ENCODE data around the gene CTNND2.
"Not testable (repeated sequence)": the region's sequence is repeated elsewhere in the genome, so short reads cannot be mapped to it uniquely, and the experiment has no call there.

CTNND2 gene

GRCh38 chr5:11037941-11038340 is 866.3 kb downstream of the CTNND2 start:
- no peak for DNase-seq

GRCh38 chr5:11037080-11037479 is 867.2 kb downstream of the CTNND2 start:
- DNase-seq, result no peak
- intact Hi-C loops (cut with DNase I), result no loop called here

More at GRCh38 chr5:11037941-11038340, 866.3 kb downstream of the CTNND2 start:
- intact Hi-C loops (cut with DNase I), result no loop called here

- intact Hi-C loops (cut with DNase I), result no loop called here
- DNase-seq, result no peak
Measured at GRCh38 chr5:11030671-11031070, 873.6 kb downstream of the CTNND2 start.

- intact Hi-C loops (cut with DNase I), result no loop called here
- no peak for DNase-seq
Measured at GRCh38 chr5:11027660-11028059, 876.6 kb downstream of the CTNND2 start.

- intact Hi-C loops (cut with DNase I), result no loop called here
- DNase-seq, result no peak
Measured at GRCh38 chr5:11026543-11026942, 877.7 kb downstream of the CTNND2 start.

- intact Hi-C loops (cut with DNase I), result no loop called here
- no peak for DNase-seq
Measured at GRCh38 chr5:11023945-11024344, 880.3 kb downstream of the CTNND2 start.

- no peak for DNase-seq
- intact Hi-C loops (cut with DNase I), result no loop called here
Measured at GRCh38 chr5:11013793-11014192, 890.5 kb downstream of the CTNND2 start.

GRCh38 chr5:11012295-11012694 is 892.0 kb downstream of the CTNND2 start:
- DNase-seq, result no peak
- intact Hi-C loops (cut with DNase I), result no loop called here

GRCh38 chr5:11010429-11011210 is 893.6 kb downstream of the CTNND2 start:
- DNase-seq, result no peak
- intact Hi-C loops (cut with DNase I), result no loop called here

- DNase-seq, result no peak
- intact Hi-C loops (cut with DNase I), result no loop called here
Measured at GRCh38 chr5:11009576-11009975, 894.7 kb downstream of the CTNND2 start.

- DNase-seq, result no peak
Measured at GRCh38 chr5:11007269-11007870, 896.9 kb downstream of the CTNND2 start.

GRCh38 chr5:11004523-11004922 is 899.7 kb downstream of the CTNND2 start:
- DNase-seq; intact Hi-C loops (cut with DNase I): not testable (repeated sequence)

More at GRCh38 chr5:11007269-11007870, 896.9 kb downstream of the CTNND2 start:
- intact Hi-C loops (cut with DNase I), result no loop called here

GRCh38 chr5:11000515-11001353 is 903.5 kb downstream of the CTNND2 start:
- DNase-seq, result no peak
- intact Hi-C loops (cut with DNase I), result no loop called here

- intact Hi-C loops (cut with DNase I), result no loop called here
- no peak for DNase-seq
Measured at GRCh38 chr5:10999714-11000113, 904.5 kb downstream of the CTNND2 start.

GRCh38 chr5:10995891-10996290 is 908.4 kb downstream of the CTNND2 start:
- intact Hi-C loops (cut with DNase I), result no loop called here
- DNase-seq, result no peak

GRCh38 chr5:10994091-10994986 is 909.9 kb downstream of the CTNND2 start:
- no peak for DNase-seq
- intact Hi-C loops (cut with DNase I), result no loop called here

- intact Hi-C loops (cut with DNase I), result no loop called here
- no peak for DNase-seq
Measured at GRCh38 chr5:10990634-10991033, 913.6 kb downstream of the CTNND2 start.

GRCh38 chr5:10989577-10990263 is 914.5 kb downstream of the CTNND2 start:
- intact Hi-C loops (cut with DNase I), result no loop called here
- no peak for DNase-seq

GRCh38 chr5:10988622-10989021 is 915.6 kb downstream of the CTNND2 start:
- DNase-seq, result no peak
- intact Hi-C loops (cut with DNase I), result no loop called here
